Kasumi-1 (cell line): ENCODE results near the gene MB21D2.

Experiments
- DNase-seq, 2 experiments: peaks; one replicate each; lab custom pipeline; 2025; lab: John Stamatoyannopoulos, UW

MB21D2 gene

GRCh38 chr3:192833177-192833890 is 84.3 kb downstream of the MB21D2 start:
- no peak for DNase-seq

GRCh38 chr3:192831801-192832347 is 85.8 kb downstream of the MB21D2 start:
- no peak for DNase-seq

GRCh38 chr3:192831111-192831644 is 86.5 kb downstream of the MB21D2 start:
- no peak for DNase-seq

GRCh38 chr3:192830291-192831110 is 87.2 kb downstream of the MB21D2 start:
- DNase-seq: no peak

- no peak for DNase-seq
Measured at GRCh38 chr3:192827863-192828594, 89.6 kb downstream of the MB21D2 start.

GRCh38 chr3:192827208-192827607 is 90.4 kb downstream of the MB21D2 start:
- no peak for DNase-seq

- no peak for DNase-seq
Measured at GRCh38 chr3:192826214-192827006, 91.2 kb downstream of the MB21D2 start.

- DNase-seq: no peak
Measured at GRCh38 chr3:192825657-192826200, 91.9 kb downstream of the MB21D2 start.

GRCh38 chr3:192825216-192825615 is 92.4 kb downstream of the MB21D2 start:
- no peak for DNase-seq

GRCh38 chr3:192824313-192824712 is 93.3 kb downstream of the MB21D2 start:
- no peak for DNase-seq

GRCh38 chr3:192821161-192821560 is 96.5 kb downstream of the MB21D2 start:
- no peak for DNase-seq

GRCh38 chr3:192820161-192820560 is 97.5 kb downstream of the MB21D2 start:
- no peak for DNase-seq

GRCh38 chr3:192819001-192819569 is 98.6 kb downstream of the MB21D2 start:
- DNase-seq: no peak

GRCh38 chr3:192818126-192818525 is 99.5 kb downstream of the MB21D2 start:
- no peak for DNase-seq

GRCh38 chr3:192817506-192817905 is 100.2 kb downstream of the MB21D2 start:
- DNase-seq: no peak

- no peak for DNase-seq
Measured at GRCh38 chr3:192817053-192817452, 100.6 kb downstream of the MB21D2 start.

- peak; percentile 74 to 80 for DNase-seq
Measured at GRCh38 chr3:192816351-192816750, 101.3 kb downstream of the MB21D2 start.

GRCh38 chr3:192812743-192813383 is 104.8 kb downstream of the MB21D2 start:
- peak; percentile 61 to 72 for DNase-seq

- no peak for DNase-seq
Measured at GRCh38 chr3:192805711-192806110, 111.9 kb downstream of the MB21D2 start.

- DNase-seq: no peak
Measured at GRCh38 chr3:192804502-192804901, 113.2 kb downstream of the MB21D2 start.
